Lung (tissue), 12 donors: ENCODE measurements around the gene COL15A1. TPM values are rescaled to one million over a fixed set of nuclear protein-coding genes. Genes with fewer than 3 reads are reported as not detected.
"Not testable (repeated sequence)": the region's sequence is repeated elsewhere in the genome, so short reads cannot be mapped to it uniquely, and the experiment has no call there.

Experiments used
- ATAC-seq: fragments of 200-7000 bp; cut with Tn5 transposase; one replicate; pipeline ENCODE4 v1.9.1; 2020; ENCODE audit warnings: moderate number of reproducible peaks; ENCODE audit not compliant: insufficient read depth, low FRiP score
- DNase-seq, 3 donors: peaks; one replicate each; pipeline ENCODE4 v3.0.0-alpha.2; 2013 to 2017
- H3K27ac ChIP-seq, 2 donors: one replicate each; pipeline ENCODE4 v1.5.1; 2013; ENCODE audit warnings: mild to moderate bottlenecking in 2 of 2, moderate library complexity in 2 of 2, control low read depth in 1 of 2, inconsistent platforms in 1 of 2, low read depth in 1 of 2, low read length in 1 of 2
- H3K27me3 ChIP-seq, 3 donors: one replicate each; pipeline ENCODE4 v1.5.1; 2013; ENCODE audit warnings: low read length in 2 of 3; ENCODE audit not compliant: control insufficient read depth in 3 of 3, insufficient read depth in 3 of 3
- H3K36me3 ChIP-seq, 4 donors: one replicate each; pipeline ENCODE4 v1.5.1; 2013; ENCODE audit warnings: low read length in 4 of 4, mild to moderate bottlenecking in 1 of 4, moderate library complexity in 1 of 4; ENCODE audit not compliant: control insufficient read depth in 4 of 4, insufficient read depth in 4 of 4
- H3K4me1 ChIP-seq, 5 donors: one replicate each; pipeline ENCODE4 v1.5.1; 2013; ENCODE audit warnings: low read length in 5 of 5, mild to moderate bottlenecking in 2 of 5, moderate library complexity in 1 of 5; ENCODE audit not compliant: control insufficient read depth in 5 of 5, insufficient read depth in 5 of 5
- H3K4me3 ChIP-seq: one replicate; pipeline ENCODE4 v1.5.1; 2013; ENCODE audit warnings: mild to moderate bottlenecking, control low read depth, moderate library complexity
- H3K9ac ChIP-seq, 2 donors: one replicate each; pipeline ENCODE4 v1.5.1; 2013; ENCODE audit warnings: low read length in 2 of 2, control low read depth in 1 of 2; ENCODE audit not compliant: insufficient read depth in 1 of 2
- H3K9me3 ChIP-seq, 4 donors: one replicate each; pipeline ENCODE4 v1.5.1; 2013; ENCODE audit warnings: low read length in 3 of 4, mild to moderate bottlenecking in 1 of 4, moderate library complexity in 1 of 4; ENCODE audit not compliant: control insufficient read depth in 4 of 4, insufficient read depth in 3 of 4
- CTCF ChIP-seq: IDR thresholded peaks from 2 replicates; pipeline ENCODE4 v1.5.1; 2012; ENCODE audit warnings: mild to moderate bottlenecking; ENCODE audit errors: control extremely low read depth, extremely low read depth
- WGBS, 2 donors: extraction: QIAGEN DNeasy Blood & Tissue Kit; methylation state at CpG; one replicate each; pipeline ENCODE4 v1.1.7; 2013; 5-methylcytosine and 5-hydroxymethylcytosine counted together
- polyA plus RNA-seq, 2 donors: library from polyadenylated mRNA; stranded (reverse); fragments of 200-250 nt; gene quantifications; one replicate each; pipeline ENCODE4 v1.2.1, GENCODE V29; 2013
- total RNA-seq, 2 donors: library from RNA; depleted of rRNA in 1 of 2; stranded (reverse); fragments of >200 nt in 1 of 2; gene quantifications; one replicate each; pipeline ENCODE4 v1.2.1, GENCODE V29; 2014 to 2021
- donor health status: control.
- donor health status: control.
- donor health status: Bipolar disorder and iron deficiency.
- donor health status: healthy.
- donor health status: DM: yes; HTN: yes; CAD: no.

Gene COL15A1
- total and polyA plus RNA-seq, 4 donors = 2.9 to 40.5 (median 8.5) TPM

GRCh38 chr9:98911042-98911441 lies 32.7 kb upstream of the COL15A1 start:
- 87 to 95% methylated on average over 5 of the region's 5 CpGs for WGBS, 2 donors
- ATAC-seq = no peak
- no peak overlapping the region for H3K4me3 ChIP-seq

GRCh38 chr9:98911738-98912137 lies 32.0 kb upstream of the COL15A1 start:
- WGBS, 2 donors = 86 to 95% methylated on average over 6 of the region's 6 CpGs
- H3K4me1 ChIP-seq = peaks cover 2 to 20% (median 7%) of the 10 kb centered on the region in 5 donors
- not testable (repeated sequence) for H3K9me3 ChIP-seq, ATAC-seq, H3K36me3 ChIP-seq, H3K27ac ChIP-seq, H3K9ac ChIP-seq, H3K27me3 ChIP-seq, H3K4me3 ChIP-seq, DNase-seq

More at GRCh38 chr9:98911042-98911441, 32.7 kb upstream of the COL15A1 start:
- Histone ChIP-seq H3K36me3 (no peaks in the 10 kb centered on the region), H3K9me3 (no peaks in the 10 kb centered on the region), H3K27ac (no peak overlapping the region), H3K4me1 (peaks cover 3 to 24% (median 6%) of the 10 kb centered on the region in 5 donors), H3K27me3 (no peaks in the 10 kb centered on the region), H3K9ac (no peak overlapping the region)
- no peak for TF ChIP-seq CTCF
- DNase-seq = no peak

GRCh38 chr9:98912450-98912849 lies 31.3 kb upstream of the COL15A1 start:
- H3K4me1 ChIP-seq = peaks cover under 1 to 16% (median 8%) of the 10 kb centered on the region in 5 donors
- H3K9ac ChIP-seq = no peak overlapping the region
- 81 to 87% methylated on average over 2 of the region's 2 CpGs for WGBS, 2 donors
- H3K27ac ChIP-seq = no peak overlapping the region
- H3K9me3 ChIP-seq = no peaks in the 10 kb centered on the region
- DNase-seq (no peak), ATAC-seq (no peak)
- no peaks in the 10 kb centered on the region for H3K27me3 ChIP-seq
- no peak overlapping the region for H3K4me3 ChIP-seq
- no peak for TF ChIP-seq CTCF
- no peaks in the 10 kb centered on the region for H3K36me3 ChIP-seq

- no peak overlapping the region for H3K27ac ChIP-seq
- H3K4me1 ChIP-seq = peaks cover 0 to 14% (median 7%) of the 10 kb centered on the region in 5 donors
- H3K9ac ChIP-seq = no peak overlapping the region
- WGBS, 2 donors = 55 to 84% methylated on average over 4 of the region's 4 CpGs
- no peak for TF ChIP-seq CTCF
- DNase-seq (no peak), ATAC-seq (no peak)
- no peaks in the 10 kb centered on the region for H3K36me3 ChIP-seq
- H3K27me3 ChIP-seq = no peaks in the 10 kb centered on the region
- H3K9me3 ChIP-seq = no peaks in the 10 kb centered on the region
- H3K4me3 ChIP-seq = no peak overlapping the region
These were observed 30.7 kb upstream of the COL15A1 start for GRCh38 chr9:98913044-98913443.
